Effector memory CD4-positive, alpha-beta T cell (primary cell): ENCODE results near the gene AFMID.
A peak's percentile ranks its signal among the peaks of the same experiment; 100 is the strongest.

Experiments
- DNase-seq, 3 donors: peaks; one replicate each; pipeline ENCODE4 v3.0.0-alpha.2; 2020
- H3K27ac ChIP-seq: 2 replicates; pipeline ENCODE4 v1.7.0; 2013; ENCODE audit warnings: mild to moderate bottlenecking, low read length, moderate library complexity; ENCODE audit not compliant: insufficient read depth, poor library complexity, severe bottlenecking
- H3K27me3 ChIP-seq: replicated peaks from 2 replicates; pipeline ENCODE4 v1.7.0; 2013; ENCODE audit warnings: mild to moderate bottlenecking, low read length; ENCODE audit not compliant: insufficient read depth, control insufficient read depth, poor library complexity, severe bottlenecking
- H3K36me3 ChIP-seq: 2 replicates; pipeline ENCODE4 v1.7.0; 2013; ENCODE audit warnings: mild to moderate bottlenecking, low read length, moderate library complexity; ENCODE audit not compliant: control insufficient read depth, insufficient read depth
- H3K4me1 ChIP-seq: 2 replicates; pipeline ENCODE4 v1.7.0; 2013; ENCODE audit warnings: low read length, mild to moderate bottlenecking; ENCODE audit not compliant: control insufficient read depth, insufficient read depth, poor library complexity, severe bottlenecking
- H3K4me3 ChIP-seq: 2 replicates; pipeline ENCODE4 v1.7.0; 2013; ENCODE audit warnings: low read length, low read depth, mild to moderate bottlenecking; ENCODE audit not compliant: insufficient read depth, poor library complexity, severe bottlenecking
- H3K9me3 ChIP-seq: 2 replicates; pipeline ENCODE4 v1.7.0; 2013; ENCODE audit warnings: mild to moderate bottlenecking, low read length, moderate library complexity; ENCODE audit not compliant: control insufficient read depth

AFMID gene

DNA sequence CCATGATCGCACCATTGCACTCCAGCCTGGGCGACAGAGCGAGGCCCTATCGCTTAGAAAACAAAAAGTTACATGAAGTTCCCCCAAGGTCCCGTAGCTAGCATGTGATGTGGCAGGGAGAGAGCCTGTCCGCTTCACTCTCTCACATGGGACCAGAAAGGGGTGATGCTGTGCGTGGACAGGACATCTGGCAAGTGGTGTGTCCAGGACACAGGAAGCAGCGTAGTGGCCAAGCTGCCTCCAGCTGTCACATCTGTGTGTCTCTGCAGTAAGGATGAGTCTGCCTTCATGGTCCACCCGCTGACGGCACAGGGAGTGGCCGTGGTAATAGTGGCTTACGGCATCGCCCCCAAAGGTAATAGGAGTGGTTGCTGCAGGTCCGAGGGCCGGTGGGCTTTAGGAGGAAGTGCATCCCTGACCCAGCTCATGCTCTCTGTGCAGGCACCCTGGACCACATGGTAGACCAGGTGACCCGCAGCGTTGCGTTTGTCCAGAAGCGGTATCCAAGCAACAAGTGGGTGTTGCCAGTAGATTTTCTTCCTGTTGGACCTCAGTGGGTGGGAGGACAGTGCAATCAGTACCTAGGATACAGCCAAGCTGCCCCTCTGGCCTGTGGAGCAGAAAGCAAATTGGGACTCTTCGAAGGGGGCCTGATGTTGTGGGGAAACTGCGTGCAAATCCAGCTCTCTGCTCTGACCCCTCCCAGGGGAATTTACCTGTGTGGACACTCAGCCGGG lies 17.4 kb downstream of the AFMID start:
- no peaks in the 10 kb centered on the region for H3K9me3 ChIP-seq
- DNase-seq, result no peak

DNA sequence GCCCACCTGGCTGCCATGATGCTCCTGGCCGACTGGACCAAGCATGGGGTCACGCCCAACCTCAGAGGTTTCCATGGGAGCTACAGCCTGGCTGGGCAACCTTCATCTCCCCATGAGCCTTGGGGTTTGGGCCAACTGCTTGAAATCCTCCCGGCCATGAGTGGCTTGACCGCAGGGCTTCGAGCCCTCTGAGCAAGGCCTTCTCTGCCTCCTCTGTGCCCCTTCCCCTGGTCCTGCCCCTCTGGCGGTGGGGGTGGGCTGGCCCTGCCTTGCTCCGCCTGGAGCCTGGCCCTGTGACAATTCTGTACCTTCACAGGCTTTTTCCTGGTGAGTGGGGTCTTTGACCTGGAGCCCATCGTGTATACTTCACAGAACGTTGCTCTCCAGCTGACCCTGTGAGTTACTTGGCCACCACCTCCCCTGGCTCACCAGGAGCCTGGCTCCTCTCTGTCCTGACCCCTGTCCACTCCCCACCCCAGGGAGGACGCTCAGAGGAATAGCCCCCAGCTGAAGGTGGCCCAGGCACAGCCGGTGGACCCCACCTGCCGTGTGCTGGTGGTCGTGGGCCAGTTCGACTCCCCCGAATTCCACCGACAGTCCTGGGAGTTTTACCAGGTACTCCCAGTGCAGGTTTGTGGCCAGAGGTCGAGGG lies 18.1 kb downstream of the AFMID start:
- Histone ChIP-seq H3K4me1 (no peaks in the 10 kb centered on the region), H3K9me3 (no peaks in the 10 kb centered on the region), H3K4me3 (no peak overlapping the region), H3K27ac (no peak overlapping the region), H3K36me3 (no peaks in the 10 kb centered on the region), H3K27me3 (no peaks in the 10 kb centered on the region)
- DNase-seq, result no peak

More for the DNA sequence above, 17.4 kb downstream of the AFMID start:
- H3K27ac ChIP-seq, result no peak overlapping the region
- no peak overlapping the region for H3K4me3 ChIP-seq
- H3K27me3 ChIP-seq, result no peaks in the 10 kb centered on the region
- no peaks in the 10 kb centered on the region for H3K4me1 ChIP-seq
- H3K36me3 ChIP-seq, result no peaks in the 10 kb centered on the region

DNA sequence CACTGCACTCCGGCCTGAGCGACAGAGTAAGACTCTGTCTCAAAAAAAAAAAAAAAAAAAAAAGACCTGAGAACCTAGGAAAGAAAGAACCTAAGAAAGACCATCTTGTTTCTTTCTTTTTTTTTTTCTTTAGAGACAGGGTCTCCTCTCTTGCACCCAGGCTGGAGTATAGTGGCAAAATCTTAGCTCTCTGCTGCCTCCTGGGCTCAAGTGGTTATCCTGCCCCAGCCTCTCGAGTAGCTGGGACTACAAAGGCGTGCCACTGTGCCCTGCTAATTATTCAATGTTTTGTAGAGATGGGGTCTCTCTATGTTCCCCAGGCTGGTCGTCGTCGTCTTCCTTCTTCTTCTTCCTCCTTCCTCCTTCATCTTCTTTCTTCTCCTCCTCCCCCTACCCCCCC lies 19.1 kb downstream of the AFMID start:
- H3K4me3 ChIP-seq, result no peak overlapping the region
- no peaks in the 10 kb centered on the region for H3K36me3 ChIP-seq
- H3K27ac ChIP-seq, result no peak overlapping the region
- no peaks in the 10 kb centered on the region for H3K27me3 ChIP-seq
- no peaks in the 10 kb centered on the region for H3K9me3 ChIP-seq
- H3K4me1 ChIP-seq, result no peaks in the 10 kb centered on the region
- DNase-seq, result no peak

DNA sequence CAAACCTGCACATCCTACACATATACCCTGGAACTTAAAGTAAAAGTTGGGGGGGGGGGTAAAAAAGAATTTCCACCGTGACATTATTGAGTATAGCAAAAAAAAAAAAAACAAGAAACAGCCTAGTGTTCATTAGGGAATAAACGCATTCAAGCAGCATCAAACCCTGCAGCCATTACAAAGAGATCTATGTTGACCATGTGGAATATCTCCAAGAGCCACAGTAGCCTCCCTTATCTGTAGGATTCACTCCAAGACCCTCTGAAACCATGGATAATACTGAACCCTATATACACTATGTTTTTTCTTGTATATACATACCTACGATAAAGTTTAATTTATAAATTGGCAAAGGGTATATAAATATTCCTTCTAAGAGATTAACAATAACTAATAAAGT lies 21.3 kb downstream of the AFMID start:
- DNase-seq, result no peak
- Histone ChIP-seq H3K4me1 (no peaks in the 10 kb centered on the region), H3K27me3 (no peaks in the 10 kb centered on the region), H3K4me3 (no peak overlapping the region), H3K27ac (no peak overlapping the region), H3K36me3 (no peaks in the 10 kb centered on the region), H3K9me3 (no peaks in the 10 kb centered on the region)

DNA sequence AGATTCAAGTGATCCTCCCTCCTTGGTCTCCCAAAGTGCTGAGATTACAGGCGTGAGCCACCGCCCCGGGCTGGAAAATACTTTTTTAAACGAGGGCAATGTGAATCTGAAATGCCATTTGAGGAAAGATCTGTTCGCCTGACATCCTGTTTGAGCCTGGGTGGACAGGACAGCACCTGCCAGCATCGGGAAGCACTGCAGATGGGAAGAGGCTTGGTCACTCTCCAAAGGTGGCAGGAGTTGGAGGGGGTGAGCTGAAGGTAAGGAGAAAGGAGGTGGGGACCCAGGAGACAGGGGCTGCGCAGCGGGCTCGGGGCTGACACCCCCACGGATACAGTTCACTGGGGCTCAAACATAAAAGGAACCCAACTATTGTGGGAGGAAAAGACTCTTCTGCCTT lies 22.9 kb downstream of the AFMID start:
- H3K4me1 ChIP-seq, result peaks cover 3% of the 10 kb centered on the region
- no peaks in the 10 kb centered on the region for H3K27me3 ChIP-seq
- no peak for DNase-seq
- no peaks in the 10 kb centered on the region for H3K9me3 ChIP-seq
- H3K4me3 ChIP-seq, result no peak overlapping the region
- H3K36me3 ChIP-seq, result no peaks in the 10 kb centered on the region
- H3K27ac ChIP-seq, result no peak overlapping the region

DNA sequence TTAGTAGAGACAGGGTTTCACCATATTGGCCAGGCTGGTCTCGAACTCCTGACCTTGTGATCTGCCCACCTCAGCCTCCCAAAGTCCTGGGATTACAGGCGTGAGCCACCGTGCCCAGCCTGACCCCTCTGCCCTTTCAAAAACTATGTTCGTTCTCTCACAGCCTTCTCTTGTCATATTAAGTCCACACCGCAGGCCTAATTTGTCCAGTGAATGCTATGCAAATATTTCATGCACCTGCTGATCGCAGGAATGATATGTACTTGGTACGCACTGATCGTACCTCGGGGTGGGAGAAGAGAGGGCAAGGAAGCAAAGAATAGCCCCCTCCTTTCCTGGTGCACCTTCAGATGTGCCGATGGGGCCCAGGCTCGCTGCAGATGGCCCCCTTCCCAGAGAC lies 23.9 kb downstream of the AFMID start:
- Histone ChIP-seq H3K9me3 (no peaks in the 10 kb centered on the region), H3K27ac (no peak overlapping the region), H3K4me1 (peaks cover 3% of the 10 kb centered on the region), H3K27me3 (no peaks in the 10 kb centered on the region), H3K4me3 (no peak overlapping the region), H3K36me3 (no peaks in the 10 kb centered on the region)
- DNase-seq, result no peak

DNA sequence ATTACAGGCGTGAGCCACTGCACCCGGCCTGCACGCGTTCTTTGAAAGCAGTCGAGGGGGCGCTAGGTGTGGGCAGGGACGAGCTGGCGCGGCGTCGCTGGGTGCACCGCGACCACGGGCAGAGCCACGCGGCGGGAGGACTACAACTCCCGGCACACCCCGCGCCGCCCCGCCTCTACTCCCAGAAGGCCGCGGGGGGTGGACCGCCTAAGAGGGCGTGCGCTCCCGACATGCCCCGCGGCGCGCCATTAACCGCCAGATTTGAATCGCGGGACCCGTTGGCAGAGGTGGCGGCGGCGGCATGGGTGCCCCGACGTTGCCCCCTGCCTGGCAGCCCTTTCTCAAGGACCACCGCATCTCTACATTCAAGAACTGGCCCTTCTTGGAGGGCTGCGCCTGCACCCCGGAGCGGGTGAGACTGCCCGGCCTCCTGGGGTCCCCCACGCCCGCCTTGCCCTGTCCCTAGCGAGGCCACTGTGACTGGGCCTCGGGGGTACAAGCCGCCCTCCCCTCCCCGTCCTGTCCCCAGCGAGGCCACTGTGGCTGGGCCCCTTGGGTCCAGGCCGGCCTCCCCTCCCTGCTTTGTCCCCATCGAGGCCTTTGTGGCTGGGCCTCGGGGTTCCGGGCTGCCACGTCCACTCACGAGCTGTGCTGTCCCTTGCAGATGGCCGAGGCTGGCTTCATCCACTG lies 27.0 kb downstream of the AFMID start, which contains the start of gene BIRC5:
Gene BIRC5, plus strand, starts transcription at position 238 of the 690 bp plus-strand sequence. Its CDS starts 64 bp downstream, at position 302.
- H3K4me1 ChIP-seq, result peaks cover 3% of the 10 kb centered on the region
- H3K27me3 ChIP-seq, result no peaks in the 10 kb centered on the region
- H3K27ac ChIP-seq, result no peak within 1 kb of the TSS
- H3K36me3 ChIP-seq, result no peaks in the 10 kb centered on the region
- no peaks in the 10 kb centered on the region for H3K9me3 ChIP-seq
- DNase-seq, result peak; percentile 73 to 85 (median 76)
- H3K4me3 ChIP-seq, result peak within 1 kb of the TSS; percentile 61

DNA sequence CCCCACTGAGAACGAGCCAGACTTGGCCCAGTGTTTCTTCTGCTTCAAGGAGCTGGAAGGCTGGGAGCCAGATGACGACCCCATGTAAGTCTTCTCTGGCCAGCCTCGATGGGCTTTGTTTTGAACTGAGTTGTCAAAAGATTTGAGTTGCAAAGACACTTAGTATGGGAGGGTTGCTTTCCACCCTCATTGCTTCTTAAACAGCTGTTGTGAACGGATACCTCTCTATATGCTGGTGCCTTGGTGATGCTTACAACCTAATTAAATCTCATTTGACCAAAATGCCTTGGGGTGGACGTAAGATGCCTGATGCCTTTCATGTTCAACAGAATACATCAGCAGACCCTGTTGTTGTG lies 27.5 kb downstream of the AFMID start:
- peaks cover 3% of the 10 kb centered on the region for H3K4me1 ChIP-seq
- no peak overlapping the region for H3K27ac ChIP-seq
- no peaks in the 10 kb centered on the region for H3K9me3 ChIP-seq
- no peaks in the 10 kb centered on the region for H3K27me3 ChIP-seq
- H3K4me3 ChIP-seq, result peak overlapping the region; percentile 61
- DNase-seq, result no peak
- H3K36me3 ChIP-seq, result no peaks in the 10 kb centered on the region

DNA sequence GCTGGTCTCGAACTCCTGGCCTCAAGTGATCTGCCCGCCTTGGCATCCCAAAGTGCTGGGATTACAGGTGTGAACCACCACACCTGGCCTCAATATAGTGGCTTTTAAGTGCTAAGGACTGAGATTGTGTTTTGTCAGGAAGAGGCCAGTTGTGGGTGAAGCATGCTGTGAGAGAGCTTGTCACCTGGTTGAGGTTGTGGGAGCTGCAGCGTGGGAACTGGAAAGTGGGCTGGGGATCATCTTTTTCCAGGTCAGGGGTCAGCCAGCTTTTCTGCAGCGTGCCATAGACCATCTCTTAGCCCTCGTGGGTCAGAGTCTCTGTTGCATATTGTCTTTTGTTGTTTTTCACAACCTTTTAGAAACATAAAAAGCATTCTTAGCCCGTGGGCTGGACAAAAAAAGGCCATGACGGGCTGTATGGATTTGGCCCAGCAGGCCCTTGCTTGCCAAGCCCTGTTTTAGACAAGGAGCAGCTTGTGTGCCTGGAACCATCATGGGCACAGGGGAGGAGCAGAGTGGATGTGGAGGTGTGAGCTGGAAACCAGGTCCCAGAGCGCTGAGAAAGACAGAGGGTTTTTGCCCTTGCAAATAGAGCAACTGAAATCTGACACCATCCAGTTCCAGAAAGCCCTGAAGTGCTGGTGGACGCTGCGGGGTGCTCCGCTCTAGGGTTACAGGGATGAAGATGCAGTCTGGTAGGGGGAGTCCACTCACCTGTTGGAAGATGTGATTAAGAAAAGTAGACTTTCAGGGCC lies 32.4 kb downstream of the AFMID start:
- Histone ChIP-seq H3K27me3 (no peaks in the 10 kb centered on the region), H3K27ac (no peak overlapping the region), H3K36me3 (no peaks in the 10 kb centered on the region), H3K4me1 (peaks cover under 1% of the 10 kb centered on the region), H3K4me3 (no peak overlapping the region), H3K9me3 (no peaks in the 10 kb centered on the region)
- DNase-seq, result no peak
